MCF 10A (cell line): ENCODE data around the gene VCAN. TPM values are rescaled to one million over a fixed set of nuclear protein-coding genes. Genes with fewer than 3 reads are reported as not detected.

Experiments used
- Bru-seq: library from RNA; stranded (reverse); fragments of 400-500 nt; gene quantifications from one replicate; lab custom pipeline; 2021; lab: Mats Ljungman, UMichigan
- BruChase-seq, 2 experiments: library from RNA; stranded (reverse); fragments of 400-500 nt; gene quantifications; one replicate each; lab custom pipeline; 2021; lab: Mats Ljungman, UMichigan
- BruUV-seq: library from RNA; stranded (reverse); fragments of 400-500 nt; replicated peaks from 2 replicates; lab custom pipeline; 2021; lab: Mats Ljungman, UMichigan
- CTCF ChIA-PET: fragments of 300-600 bp; sonication (Branson Sonifier 250); formaldehyde crosslinking; extraction: SDS; loops from one replicate; lab custom pipeline; 2021; ENCODE audit warnings: antibody characterized with exemption, inconsistent platforms; lab: Yijun Ruan, JAX
- POLR2A ChIA-PET: fragments of 300-600, 350-650 bp; sonication (Branson Sonifier 250); formaldehyde crosslinking; extraction: SDS; loops from one replicate; lab custom pipeline; 2020; ENCODE audit warnings: antibody characterized with exemption, inconsistent platforms; lab: Yijun Ruan, JAX
- DNase-seq: peaks from one replicate; pipeline ENCODE4 v3.0.0-alpha.2; 2018; ENCODE audit not compliant: unreplicated experiment
- H3K27ac Mint-ChIP-seq: one replicate; pipeline ENCODE4 v1.8.0; 2022; ENCODE audit warnings: mild to moderate bottlenecking, low read depth, mixed read lengths; ENCODE audit not compliant: unreplicated experiment
- H3K27me3 Mint-ChIP-seq: one replicate; pipeline ENCODE4 v1.8.0; 2022; ENCODE audit warnings: mixed read lengths; ENCODE audit not compliant: insufficient read depth, unreplicated experiment
- H3K36me3 Mint-ChIP-seq: one replicate; pipeline ENCODE4 v1.8.0; 2022; ENCODE audit warnings: mild to moderate bottlenecking, moderate library complexity, mixed read lengths; ENCODE audit not compliant: insufficient read depth, unreplicated experiment
- H3K4me1 Mint-ChIP-seq: one replicate; pipeline ENCODE4 v1.8.0; 2022; ENCODE audit warnings: mixed read lengths; ENCODE audit not compliant: insufficient read depth, unreplicated experiment
- H3K4me3 Mint-ChIP-seq: one replicate; pipeline ENCODE4 v1.8.0; 2022; ENCODE audit warnings: mild to moderate bottlenecking, moderate library complexity, mixed read lengths; ENCODE audit not compliant: unreplicated experiment
- H3K9me3 Mint-ChIP-seq: one replicate; pipeline ENCODE4 v1.8.0; 2022; ENCODE audit warnings: mixed read lengths; ENCODE audit not compliant: unreplicated experiment
- intact Hi-C: fragments of 100-400 bp; cut with micrococcal nuclease; formaldehyde crosslinking; loops from 2 replicates; pipeline ENCODE4 v1.14.1; 2022
- long read RNA-seq: library from polyadenylated mRNA; stranded (forward); transcript quantifications from one replicate; pipeline ENCODE4 v2.0.0, GENCODE V29; 2022
- total RNA-seq: library from RNA; stranded (reverse); gene quantifications from 2 replicates; pipeline ENCODE4 v1.2.3, GENCODE V29; 2022
- TF ChIP-seq, protein P1 (sequence below): fragments of 200-600 bp; IDR thresholded peaks from one replicate; pipeline ENCODE4 v1.8.0; 2022; ENCODE audit warnings: antibody characterized with exemption, mild to moderate bottlenecking; ENCODE audit not compliant: unreplicated experiment

Gene VCAN
- 44.1 and 50.6 TPM in 2 replicates for total RNA-seq
- percentile 67 among the genes with signal in this experiment for Bru-seq, nascent RNA
- percentile 79 among the genes with signal in this experiment for BruChase-seq, experiment 1, labeled RNA remaining after a 6-hour chase
- BruChase-seq, experiment 2, labeled RNA remaining after a 2-hour chase = percentile 66 among the genes with signal in this experiment
- long read RNA-seq, full-length matches to known transcripts = 6 of 12 reads
- long read RNA-seq, partial matches to known transcripts = 4 of 12 reads
- long read RNA-seq, other reads (novel, unspliced or antisense) = 2 of 12 reads

DNA sequence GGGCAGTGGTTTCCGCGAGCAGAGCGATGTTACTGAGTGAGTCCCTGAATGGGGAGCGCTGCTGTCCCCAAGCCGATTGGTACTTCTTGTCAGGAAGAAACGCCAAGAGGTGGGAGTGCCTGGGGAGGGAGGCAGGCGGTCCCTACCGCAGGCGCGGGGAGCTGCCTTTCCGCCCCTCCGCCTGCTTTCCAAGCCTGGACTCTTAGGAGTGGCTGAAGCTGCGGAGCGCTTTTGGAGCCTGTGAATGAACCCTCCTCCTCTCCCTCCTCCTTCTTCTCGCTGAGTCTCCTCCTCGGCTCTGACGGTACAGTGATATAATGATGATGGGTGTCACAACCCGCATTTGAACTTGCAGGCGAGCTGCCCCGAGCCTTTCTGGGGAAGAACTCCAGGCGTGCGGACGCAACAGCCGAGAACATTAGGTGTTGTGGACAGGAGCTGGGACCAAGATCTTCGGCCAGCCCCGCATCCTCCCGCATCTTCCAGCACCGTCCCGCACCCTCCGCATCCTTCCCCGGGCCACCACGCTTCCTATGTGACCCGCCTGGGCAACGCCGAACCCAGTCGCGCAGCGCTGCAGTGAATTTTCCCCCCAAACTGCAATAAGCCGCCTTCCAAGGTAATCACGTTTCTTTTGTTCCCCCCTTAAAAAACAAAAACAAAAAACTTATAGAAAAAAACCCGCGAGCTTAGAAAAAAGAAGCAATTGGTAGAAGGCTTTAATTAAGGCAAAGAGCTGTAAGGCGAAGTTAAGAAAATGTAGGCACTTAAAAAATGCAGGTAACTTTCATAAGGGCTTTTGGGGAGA is at the start of gene VCAN:
TSS of gene VCAN (plus strand) at position 340 of the 808 bp plus-strand sequence. CDS start 11,775 bp downstream, outside the sequence.
- H3K27ac Mint-ChIP-seq = no peak within 1 kb of the TSS
- H3K27me3 Mint-ChIP-seq = peaks cover 42% of the 10 kb centered on the region
- POLR2A ChIA-PET = interaction anchor here (0.6 to 1.7 kb wide), 12 partner anchors 10 to 1119 kb away, joined by 3 to 8 read pairs (median 3); partner anchors contain the start of genes TMEM167A and XRCC4
- peak within 1 kb of the TSS; percentile 80 for H3K4me3 Mint-ChIP-seq
- TSS peak; percentile 73 for BruUV-seq
- peak; percentile 89 for DNase-seq
- peaks cover 17% of the 10 kb centered on the region for H3K4me1 Mint-ChIP-seq
- no peaks in the 10 kb centered on the region for H3K36me3 Mint-ChIP-seq
- TF ChIP-seq, protein P1, sequence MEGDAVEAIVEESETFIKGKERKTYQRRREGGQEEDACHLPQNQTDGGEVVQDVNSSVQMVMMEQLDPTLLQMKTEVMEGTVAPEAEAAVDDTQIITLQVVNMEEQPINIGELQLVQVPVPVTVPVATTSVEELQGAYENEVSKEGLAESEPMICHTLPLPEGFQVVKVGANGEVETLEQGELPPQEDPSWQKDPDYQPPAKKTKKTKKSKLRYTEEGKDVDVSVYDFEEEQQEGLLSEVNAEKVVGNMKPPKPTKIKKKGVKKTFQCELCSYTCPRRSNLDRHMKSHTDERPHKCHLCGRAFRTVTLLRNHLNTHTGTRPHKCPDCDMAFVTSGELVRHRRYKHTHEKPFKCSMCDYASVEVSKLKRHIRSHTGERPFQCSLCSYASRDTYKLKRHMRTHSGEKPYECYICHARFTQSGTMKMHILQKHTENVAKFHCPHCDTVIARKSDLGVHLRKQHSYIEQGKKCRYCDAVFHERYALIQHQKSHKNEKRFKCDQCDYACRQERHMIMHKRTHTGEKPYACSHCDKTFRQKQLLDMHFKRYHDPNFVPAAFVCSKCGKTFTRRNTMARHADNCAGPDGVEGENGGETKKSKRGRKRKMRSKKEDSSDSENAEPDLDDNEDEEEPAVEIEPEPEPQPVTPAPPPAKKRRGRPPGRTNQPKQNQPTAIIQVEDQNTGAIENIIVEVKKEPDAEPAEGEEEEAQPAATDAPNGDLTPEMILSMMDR = no peak
- intact Hi-C loops = loop anchor here (2.0 to 5.0 kb wide), 7 partner anchors 41 to 1064 kb away; partner anchors contain the start of genes TMEM167A and XRCC4
- CTCF ChIA-PET = interaction anchor here (0.5 to 2.0 kb wide), 11 partner anchors 42 to 1149 kb away, joined by 3 to 14 read pairs (median 4); no protein-coding TSS in a partner anchor
- H3K9me3 Mint-ChIP-seq = no peaks in the 10 kb centered on the region

DNA sequence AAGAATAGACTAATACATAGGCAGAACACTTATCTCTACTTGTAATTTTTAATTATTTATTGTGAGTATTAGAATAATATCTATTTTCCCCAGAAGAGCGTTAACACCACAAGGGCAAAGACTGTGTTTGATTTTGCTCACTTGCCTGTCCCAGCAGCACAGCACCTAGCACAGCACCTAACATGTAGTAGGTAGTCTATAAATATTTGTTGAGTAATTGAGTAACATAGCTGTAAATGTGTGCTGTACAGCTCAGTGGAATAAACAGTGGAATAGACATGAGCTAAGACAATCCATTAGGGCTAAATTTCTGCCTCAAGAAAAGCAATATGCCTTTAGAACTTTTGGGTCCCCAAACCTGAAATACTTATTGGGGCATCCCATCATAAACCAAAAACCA is 49.3 kb upstream of the VCAN start:
- Mint-ChIP-seq H3K4me3 (no peak overlapping the region), H3K27me3 (no peaks in the 10 kb centered on the region), H3K9me3 (no peaks in the 10 kb centered on the region), H3K36me3 (no peaks in the 10 kb centered on the region), H3K27ac (no peak overlapping the region), H3K4me1 (no peaks in the 10 kb centered on the region)
- POLR2A ChIA-PET = no interaction called here
- TF ChIP-seq, protein P1 = no peak
- DNase-seq = no peak
- no TSS peak for BruUV-seq
- intact Hi-C loops = no loop called here
- CTCF ChIA-PET = no interaction called here

DNA sequence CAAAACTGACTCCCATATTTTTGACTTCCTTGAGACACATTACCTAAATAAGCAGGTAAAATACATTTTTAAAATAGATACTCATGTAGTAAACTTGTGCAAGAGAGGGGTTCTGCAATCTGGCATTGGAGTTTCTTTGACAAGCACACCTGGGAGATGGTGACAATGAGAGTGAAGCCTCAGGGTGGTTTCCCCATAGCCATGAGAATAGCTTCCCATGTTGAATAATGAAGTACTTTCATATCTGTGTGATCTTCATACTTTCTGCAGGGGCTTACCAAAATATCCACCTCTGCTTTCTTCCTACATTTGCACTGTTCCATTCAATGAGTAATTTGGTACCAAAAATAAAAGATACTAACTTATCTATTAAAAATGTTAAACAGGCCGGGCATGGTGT is 44.7 kb upstream of the VCAN start:
- CTCF ChIA-PET = interaction anchor here (0.7 to 1.4 kb wide), 4 partner anchors 8 to 788 kb away, joined by 3 to 6 read pairs (median 4); no protein-coding TSS in a partner anchor

More for the DNA sequence above, 44.7 kb upstream of the VCAN start:
- intact Hi-C loops = no loop called here
- no peaks in the 10 kb centered on the region for H3K27me3 Mint-ChIP-seq
- no peaks in the 10 kb centered on the region for H3K9me3 Mint-ChIP-seq
- BruUV-seq = no TSS peak
- TF ChIP-seq, protein P1 = no peak
- DNase-seq = no peak
- H3K36me3 Mint-ChIP-seq = no peaks in the 10 kb centered on the region
- no peak overlapping the region for H3K4me3 Mint-ChIP-seq
- no peak overlapping the region for H3K27ac Mint-ChIP-seq
- POLR2A ChIA-PET = no interaction called here
- H3K4me1 Mint-ChIP-seq = no peaks in the 10 kb centered on the region
